HepG2 (cell line): ENCODE results near the gene CLDN24. TPM values are rescaled to one million over a fixed set of nuclear protein-coding genes. Genes with fewer than 3 reads are reported as not detected.

Experiments
- ATAC-seq: fragments of 200-7000 bp; cut with Tn5 transposase; 3 replicates; pipeline ENCODE4 v1.9.1; 2020; ENCODE audit warnings: mild to moderate bottlenecking, moderate library complexity
- BruUV-seq: library from RNA; stranded (reverse); fragments of 400-500 nt; replicated peaks from 2 replicates; lab custom pipeline; 2021; lab: Mats Ljungman, UMichigan
- CTCF ChIA-PET: fragments of 300-600 bp; formaldehyde crosslinking; extraction: SDS; loops from one replicate; lab custom pipeline; 2021; ENCODE audit warnings: low total read pairs, inconsistent platforms, low intra/inter-chr PET ratio; lab: Yijun Ruan, JAX
- POLR2A ChIA-PET: fragments of 350-600 bp; sonication (Branson Sonifier 250); formaldehyde crosslinking; loops from one replicate; lab custom pipeline; 2020; ENCODE audit warnings: antibody characterized with exemption, inconsistent platforms; lab: Yijun Ruan, JAX
- DNase-seq: peaks from one replicate; pipeline ENCODE4 v3.0.0-alpha.2; 2015; ENCODE audit warnings: low spot score
- FAIRE-seq: peaks from 3 replicates; lab custom pipeline; 2011; peaks lifted over from hg19 to GRCh38; lab: Jason Lieb, UNC
- H2AFZ ChIP-seq: one replicate; pipeline ENCODE4 v1.6.1; 2011; ENCODE audit warnings: low read length, inconsistent platforms
- H3K27ac ChIP-seq: fragments of 300-600 bp; 3 replicates; pipeline ENCODE4 v1.8.0; 2011; ENCODE audit warnings: mixed run types, mild to moderate bottlenecking, mixed read lengths, low read length, inconsistent platforms; ENCODE audit not compliant: insufficient read depth; ENCODE audit errors: extremely low read length
- H3K27me3 ChIP-seq, 2 experiments: fragments of 200-600 bp in 1 of 2; 2 replicates in 1 of 2; 3 replicates in 1 of 2; pipeline versions ENCODE4 v1.6.0 to v1.8.0; 2011; ENCODE audit warnings: low read length in 2 of 2, mild to moderate bottlenecking in 2 of 2, moderate library complexity in 2 of 2, inconsistent platforms in 1 of 2; ENCODE audit not compliant: insufficient read depth in 2 of 2, control insufficient read depth in 1 of 2
- H3K36me3 ChIP-seq, 2 experiments: fragments of 200-600 bp in 1 of 2; replicated peaks in 1 of 2; 2 replicates in 1 of 2; 3 replicates in 1 of 2; pipeline versions ENCODE4 v1.5.1 to v1.8.0; 2011; ENCODE audit warnings: low read length in 2 of 2, inconsistent platforms in 1 of 2; ENCODE audit not compliant: insufficient read depth in 2 of 2, control insufficient read depth in 1 of 2
- H3K4me1 ChIP-seq: 2 replicates; pipeline ENCODE4 v1.5.1; 2012; ENCODE audit warnings: low read length, inconsistent platforms; ENCODE audit not compliant: insufficient read depth
- H3K4me2 ChIP-seq: 2 replicates; pipeline ENCODE4 v1.6.0; 2011; ENCODE audit warnings: low read depth, low read length, inconsistent platforms
- H3K4me3 ChIP-seq, 3 experiments: fragments of 200-600 bp in 1 of 3; sonication (generic), shearing (Covaris generic) in 1 of 3; replicated peaks in 1 of 3; 2 replicates each; pipeline ENCODE4 v1.5.1; 2011 to 2016; ENCODE audit warnings: low read length in 3 of 3, inconsistent platforms in 2 of 3, low read depth in 2 of 3, mild to moderate bottlenecking in 2 of 3, control low read depth in 1 of 3, mixed read lengths in 1 of 3; ENCODE audit not compliant: insufficient read depth in 1 of 3
- H3K79me2 ChIP-seq: one replicate; pipeline ENCODE4 v1.6.1; 2011; ENCODE audit warnings: low read length, inconsistent platforms; ENCODE audit not compliant: insufficient read depth
- H3K9ac ChIP-seq: 2 replicates; pipeline ENCODE4 v1.6.0; 2011; ENCODE audit warnings: mild to moderate bottlenecking, low read depth, low read length, inconsistent platforms; ENCODE audit not compliant: insufficient read depth
- H3K9me3 ChIP-seq: 2 replicates; pipeline ENCODE4 v1.5.1; 2012; ENCODE audit warnings: mild to moderate bottlenecking, low read length
- H4K20me1 ChIP-seq: 2 replicates; pipeline ENCODE4 v1.6.0; 2011; ENCODE audit warnings: inconsistent platforms, mild to moderate bottlenecking, low read length, moderate library complexity; ENCODE audit not compliant: insufficient read depth
- AHR ChIP-seq: IDR thresholded peaks from 2 replicates; pipeline ENCODE4 v1.6.1; 2018; ENCODE audit warnings: missing genetic modification reagents, missing compliant biosample characterization
- ARNT2 ChIP-seq: sonication (generic); formaldehyde crosslinking; IDR thresholded peaks from 2 replicates; pipeline ENCODE4 v1.8.0; 2022; ENCODE audit warnings: mild to moderate bottlenecking, low read depth, missing genetic modification reagents, moderate library complexity
- CREB1 ChIP-seq, 2 experiments: fragments of 450-650 bp in 1 of 2; IDR thresholded peaks; 2 replicates each; pipeline ENCODE4 v1.6.1; 2016 to 2017; ENCODE audit warnings: control low read depth in 1 of 2, mild to moderate bottlenecking in 1 of 2, missing compliant biosample characterization in 1 of 2, missing genetic modification characterization in 1 of 2
- E2F2 ChIP-seq: sonication (generic); formaldehyde crosslinking; IDR thresholded peaks from 2 replicates; pipeline ENCODE4 v1.4.0; 2020; ENCODE audit warnings: missing genetic modification reagents, borderline replicate concordance
- MAFF ChIP-seq: IDR thresholded peaks from 2 replicates; pipeline ENCODE4 v1.6.1; 2011; ENCODE audit warnings: low read depth, low read length, improper control_type of control experiment
- MAFK ChIP-seq, 2 experiments: IDR thresholded peaks in 1 of 2; conservative IDR thresholded peaks in 1 of 2; 2 replicates each; pipeline ENCODE4 v1.6.1; 2011; ENCODE audit warnings: improper control_type of control experiment in 2 of 2, low read length in 2 of 2
- NFE2 ChIP-seq: sonication (generic); formaldehyde crosslinking; IDR thresholded peaks from 2 replicates; pipeline ENCODE4 v1.4.0; 2020; ENCODE audit warnings: missing genetic modification reagents
- PITX1 ChIP-seq: sonication (generic); formaldehyde crosslinking; IDR thresholded peaks from 2 replicates; pipeline ENCODE4 v1.5.1; 2020; ENCODE audit warnings: mild to moderate bottlenecking, missing genetic modification reagents
- RARA ChIP-seq: IDR thresholded peaks from 2 replicates; pipeline ENCODE4 v1.6.1; 2016; ENCODE audit warnings: missing genetic modification reagents, missing compliant biosample characterization
- TRIM24 ChIP-seq: sonication (generic); formaldehyde crosslinking; IDR thresholded peaks from 2 replicates; pipeline ENCODE4 v1.8.0; 2022; ENCODE audit warnings: mild to moderate bottlenecking, missing genetic modification reagents
- ZBTB2 ChIP-seq: sonication (generic); formaldehyde crosslinking; IDR thresholded peaks from 2 replicates; pipeline ENCODE4 v1.8.0; 2022; ENCODE audit warnings: low read depth, missing genetic modification reagents
- ZBTB37 ChIP-seq: sonication (generic); formaldehyde crosslinking; IDR thresholded peaks from 2 replicates; pipeline ENCODE4 v1.4.0; 2020; ENCODE audit warnings: mild to moderate bottlenecking, missing genetic modification reagents
- ZNF30 ChIP-seq: sonication (generic); formaldehyde crosslinking; IDR thresholded peaks from 2 replicates; pipeline ENCODE4 v1.5.0; 2020; ENCODE audit warnings: mild to moderate bottlenecking, missing genetic modification reagents
- ZNF569 ChIP-seq: sonication (generic); formaldehyde crosslinking; IDR thresholded peaks from 2 replicates; pipeline ENCODE4 v1.5.0; 2020; ENCODE audit warnings: mild to moderate bottlenecking, missing genetic modification reagents, moderate library complexity, borderline replicate concordance
- ZNF652 ChIP-seq: IDR thresholded peaks from 2 replicates; pipeline ENCODE4 v1.6.1; 2016; ENCODE audit warnings: low read depth, borderline replicate concordance
- WGBS: methylation state at CpG from one replicate; pipeline ENCODE4 v1.1.6; 2017; ENCODE audit warnings: low lambda C conversion rate; 5-methylcytosine and 5-hydroxymethylcytosine counted together
- in situ Hi-C: cut with HindIII; loops from 2 replicates; pipeline ENCODE4 v1.10.0; 2017; ENCODE audit warnings: low pct_unique_long_range_greater_than_20kb; ENCODE audit not compliant: extremely low pct_ligation_motif_present
- intact Hi-C: fragments of 100-400 bp; cut with micrococcal nuclease; formaldehyde crosslinking; loops from one replicate; pipeline ENCODE4 v1.10.0; 2022; ENCODE audit not compliant: unreplicated experiment
- polyA plus RNA-seq, 8 experiments: library from polyadenylated mRNA; depleted of rRNA in 3 of 8; stranded (reverse) in 7 of 8; unstranded in 1 of 8; fragments of >200 nt; fragmentation: Illumina TruSeq in 4 of 8; extraction: Trizol in 4 of 8; gene quantifications; 2 replicates each; pipeline versions ENCODE4 v1.2.1 to v1.2.3, GENCODE V29; 2011 to 2016; ENCODE audit warnings: low read depth in 4 of 8, missing spikeins in 1 of 8, mixed read lengths in 1 of 8; ENCODE audit not compliant: insufficient read depth in 1 of 8
- total RNA-seq, 5 experiments: library from RNA; depleted of rRNA; stranded (reverse); fragments of >200 nt; fragmentation: Illumina TruSeq; extraction: Trizol; gene quantifications; 2 replicates each; pipeline ENCODE4 v1.2.3, GENCODE V29; 2016; ENCODE audit warnings: low read depth in 1 of 5
- TF ChIP-seq, protein P1 (sequence below): sonication (generic); formaldehyde crosslinking; IDR thresholded peaks from 2 replicates; pipeline ENCODE4 v1.9.0; 2021; ENCODE audit warnings: missing genetic modification reagents, borderline replicate concordance

Gene CLDN24
- total and polyA plus RNA-seq, 2 of the 13 experiments (the other 11 are each of a cell fraction or from before 2014, with no cell fraction given), result not detected

DNA sequence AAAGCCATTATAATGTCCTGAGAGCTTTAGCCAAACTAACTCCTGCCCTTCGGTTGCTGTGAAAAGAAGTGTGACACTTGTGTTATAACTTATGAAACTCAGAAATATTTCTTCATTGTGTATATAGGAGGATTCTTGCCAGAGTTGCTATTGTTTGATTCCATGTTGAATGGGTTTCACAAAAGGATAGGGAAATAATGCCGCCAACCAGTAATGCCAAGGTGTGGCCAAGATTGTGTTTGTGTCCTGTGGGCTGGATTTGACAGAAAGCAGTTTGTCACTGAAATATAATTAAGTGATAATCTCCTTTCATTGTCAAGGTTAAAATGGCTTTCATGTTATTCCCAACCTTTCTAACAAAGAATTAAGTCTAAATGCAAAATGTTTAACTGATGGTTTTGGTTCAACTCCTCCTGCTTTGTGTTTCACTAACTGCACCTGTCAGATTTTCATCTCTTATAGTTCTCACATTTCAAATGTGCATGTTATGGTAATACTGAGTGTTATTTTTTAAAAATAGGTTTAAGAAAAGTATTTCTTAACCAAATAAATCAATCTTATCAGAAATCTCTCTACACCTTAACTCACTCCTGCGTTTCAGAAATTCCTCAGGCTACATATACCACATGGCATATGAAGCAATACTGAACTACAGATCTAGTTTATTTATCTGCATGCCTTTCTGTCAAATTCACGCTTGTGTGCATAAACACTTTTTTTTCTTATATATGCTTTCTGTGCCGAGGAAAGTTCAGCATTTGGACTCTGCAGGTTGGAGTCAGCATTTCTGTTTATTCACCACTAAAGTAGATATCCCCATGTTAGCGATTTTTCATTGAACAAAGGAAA lies 1.8 kb downstream of the CLDN24 start, which contains the start of gene CLDN22:
TSS of gene CLDN22 (minus strand) at position 66 of the 849 bp plus-strand sequence. CDS start at position 8, 58 bp downstream.
- POLR2A ChIA-PET, result no interaction called here
- no peak for TF ChIP-seq ZNF652 (CRISPR knock-in tag)
- TF ChIP-seq PITX1, result no peak
- TF ChIP-seq, protein P1, sequence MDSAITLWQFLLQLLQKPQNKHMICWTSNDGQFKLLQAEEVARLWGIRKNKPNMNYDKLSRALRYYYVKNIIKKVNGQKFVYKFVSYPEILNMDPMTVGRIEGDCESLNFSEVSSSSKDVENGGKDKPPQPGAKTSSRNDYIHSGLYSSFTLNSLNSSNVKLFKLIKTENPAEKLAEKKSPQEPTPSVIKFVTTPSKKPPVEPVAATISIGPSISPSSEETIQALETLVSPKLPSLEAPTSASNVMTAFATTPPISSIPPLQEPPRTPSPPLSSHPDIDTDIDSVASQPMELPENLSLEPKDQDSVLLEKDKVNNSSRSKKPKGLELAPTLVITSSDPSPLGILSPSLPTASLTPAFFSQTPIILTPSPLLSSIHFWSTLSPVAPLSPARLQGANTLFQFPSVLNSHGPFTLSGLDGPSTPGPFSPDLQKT (CRISPR knock-in tag), result no peak
- TF ChIP-seq CREB1 (IDR thresholded peaks at IDR 0.05), result no peak
- TF ChIP-seq CREB1 (CRISPR knock-in tag; IDR thresholded peaks at IDR 0.05), result no peak
- no peak for TF ChIP-seq AHR (CRISPR knock-in tag)
- peak in 1 of 2 experiments; percentile 47; a peak in 2 of 4 replicates for TF ChIP-seq MAFK (conservative IDR thresholded peaks at IDR 0.05 in 1 of 2, IDR thresholded peaks at IDR 0.05 in 1 of 2; ENCODE audit: low read length in 2 of 2)
- TF ChIP-seq ZBTB37 (CRISPR knock-in tag), result no peak
- TF ChIP-seq RARA, result no peak
- TF ChIP-seq ZNF30 (CRISPR knock-in tag), result no peak
- no peak for TF ChIP-seq TRIM24
- no peak for TF ChIP-seq ZNF569 (CRISPR knock-in tag)
- no peak for TF ChIP-seq NFE2 (CRISPR knock-in tag)
- no peak for TF ChIP-seq ZBTB2 (CRISPR knock-in tag)
- TF ChIP-seq E2F2 (CRISPR knock-in tag), result no peak
- peak; percentile 45; the same call in 1 of the 2 replicates for TF ChIP-seq MAFF
- no peak for TF ChIP-seq ARNT2 (CRISPR knock-in tag)

More for the DNA sequence above, 1.8 kb downstream of the CLDN24 start, which contains the start of gene CLDN22:
- intact Hi-C loops, result no loop called here
- FAIRE-seq, result no peak
- H3K4me3 ChIP-seq, result no peak within 1 kb of the TSS
- H2AFZ ChIP-seq, result no peak within 1 kb of the TSS
- peaks cover 3 to 16% of the 10 kb centered on the region in 2 experiments; a peak in 3 of 5 replicates for H3K36me3 ChIP-seq
- H3K79me2 ChIP-seq, result no peaks in the 10 kb centered on the region
- no peak within 1 kb of the TSS for H3K4me2 ChIP-seq
- ATAC-seq, result no peak
- H3K4me1 ChIP-seq, result peaks cover 36% of the 10 kb centered on the region
- 57% methylated on average over 6 of the region's 6 CpGs for WGBS
- BruUV-seq, result no TSS peak
- H3K27me3 ChIP-seq, result no peaks in the 10 kb centered on the region; a peak in 1 of 5 replicates
- H3K9ac ChIP-seq, result no peak within 1 kb of the TSS
- H3K27ac ChIP-seq, result no peak within 1 kb of the TSS
- no peaks in the 10 kb centered on the region for H4K20me1 ChIP-seq
- peak; percentile 47 for DNase-seq
- in situ Hi-C loops, result no loop called here
- no peaks in the 10 kb centered on the region for H3K9me3 ChIP-seq
- CTCF ChIA-PET, result no interaction called here
